Smooth muscle cell (in vitro differentiated cells): ENCODE results near the gene ACOT12. TPM values are rescaled to one million over a fixed set of nuclear protein-coding genes. Genes with fewer than 3 reads are reported as not detected.

Source experiments
- DNase-seq: peaks from one replicate; lab custom pipeline; 2025; ENCODE audit not compliant: unreplicated experiment; lab: John Stamatoyannopoulos, UW
- H2AFZ ChIP-seq: fragments of 200-600 bp; sonication (generic); 2 replicates; pipeline ENCODE4 v1.6.0; 2016; ENCODE audit warnings: antibody characterized with exemption, low read depth, mild to moderate bottlenecking
- H3F3A ChIP-seq: fragments of 200-600 bp; sonication (generic); 2 replicates; pipeline ENCODE4 v1.6.0; 2017; ENCODE audit warnings: antibody characterized with exemption, low read depth
- H3K27ac ChIP-seq: fragments of 200-600 bp; sonication (generic); 2 replicates; pipeline ENCODE4 v1.5.1; 2016; ENCODE audit warnings: low read depth, mild to moderate bottlenecking
- H3K27me3 ChIP-seq: fragments of 200-600 bp; sonication (generic); 2 replicates; pipeline ENCODE4 v1.6.1; 2016; ENCODE audit warnings: low read depth, mild to moderate bottlenecking
- H3K36me3 ChIP-seq: fragments of 200-600 bp; sonication (generic); 2 replicates; pipeline ENCODE4 v1.5.1; 2016; ENCODE audit warnings: low read depth
- H3K4me1 ChIP-seq: fragments of 200-600 bp; sonication (generic); 2 replicates; pipeline ENCODE4 v1.5.1; 2016; ENCODE audit warnings: low read depth
- H3K4me2 ChIP-seq: fragments of 200-600 bp; sonication (generic); 2 replicates; pipeline ENCODE4 v1.6.0; 2016; ENCODE audit warnings: mild to moderate bottlenecking
- H3K4me3 ChIP-seq: fragments of 200-600 bp; sonication (generic); 2 replicates; pipeline ENCODE4 v1.5.1; 2016; ENCODE audit warnings: mild to moderate bottlenecking
- H3K79me2 ChIP-seq: fragments of 200-600 bp; sonication (generic); 2 replicates; pipeline ENCODE4 v1.6.0; 2016; ENCODE audit warnings: low read depth, mild to moderate bottlenecking
- H3K9ac ChIP-seq: fragments of 200-600 bp; sonication (generic); 2 replicates; pipeline ENCODE4 v1.6.0; 2016; ENCODE audit warnings: low read depth
- H3K9me3 ChIP-seq: fragments of 200-600 bp; sonication (generic); replicated peaks from 2 replicates; pipeline ENCODE4 v1.5.1; 2016; ENCODE audit warnings: low read depth
- H4K20me1 ChIP-seq: fragments of 200-600 bp; sonication (generic); 2 replicates; pipeline ENCODE4 v1.6.0; 2016; ENCODE audit warnings: low read depth
- WGBS: methylation state at CpG from one replicate; pipeline ENCODE4 v1.1.7; 2016; ENCODE audit warnings: low lambda C conversion rate; 5-methylcytosine and 5-hydroxymethylcytosine counted together
- polyA plus RNA-seq: library from polyadenylated mRNA; unstranded; fragments of >200 nt; fragmentation: Nextera tagmentation; extraction: Ambion mirVana; gene quantifications from 2 replicates; pipeline ENCODE4 v1.2.1, GENCODE V29; 2016
- total RNA-seq: library from RNA; depleted of rRNA; stranded (reverse); fragments of >200 nt; gene quantifications from 2 replicates; pipeline ENCODE4 v1.2.3, GENCODE V29; 2014
- TF ChIP-seq, protein P1 (sequence below): fragments of 200-600 bp; sonication (generic); IDR thresholded peaks from 2 replicates; pipeline ENCODE4 v1.5.1; 2017; ENCODE audit warnings: borderline replicate concordance, mild to moderate bottlenecking, antibody characterized with exemption; ENCODE audit not compliant: insufficient read depth, poor library complexity, severe bottlenecking

The ACOT12 gene
- total and polyA plus RNA-seq, 2 experiments from 2014 or later, result not detected

DNA sequence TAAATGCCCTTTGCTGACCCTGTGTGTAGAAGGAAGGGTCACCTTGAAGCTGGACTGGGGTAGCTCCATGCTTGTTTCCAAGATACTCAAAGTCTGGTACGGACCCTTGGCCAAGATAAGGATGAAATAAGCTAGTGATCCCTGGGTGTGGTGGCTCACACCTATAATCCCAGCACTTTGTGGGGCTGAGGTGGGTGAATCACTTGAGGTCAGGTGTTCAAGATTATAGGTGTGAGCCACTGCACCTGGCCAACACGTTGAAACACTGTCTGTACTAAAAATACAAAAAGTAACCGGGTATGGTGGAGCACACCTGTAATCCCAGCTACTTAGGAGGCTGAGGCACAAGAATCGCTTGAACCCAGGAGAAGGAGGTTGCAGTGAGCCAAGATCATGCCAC, 33.3 kb downstream of the ACOT12 start:
- no peak overlapping the region for H2AFZ ChIP-seq
- H3K9ac ChIP-seq, result no peak overlapping the region
- 91% methylated on average over 4 of the region's 4 CpGs for WGBS
- H3K4me1 ChIP-seq, result peaks cover 3% of the 10 kb centered on the region
- no peak overlapping the region for H3K27ac ChIP-seq
- no peak overlapping the region for H3K4me3 ChIP-seq
- H3K36me3 ChIP-seq, result no peaks in the 10 kb centered on the region
- TF ChIP-seq, protein P1, sequence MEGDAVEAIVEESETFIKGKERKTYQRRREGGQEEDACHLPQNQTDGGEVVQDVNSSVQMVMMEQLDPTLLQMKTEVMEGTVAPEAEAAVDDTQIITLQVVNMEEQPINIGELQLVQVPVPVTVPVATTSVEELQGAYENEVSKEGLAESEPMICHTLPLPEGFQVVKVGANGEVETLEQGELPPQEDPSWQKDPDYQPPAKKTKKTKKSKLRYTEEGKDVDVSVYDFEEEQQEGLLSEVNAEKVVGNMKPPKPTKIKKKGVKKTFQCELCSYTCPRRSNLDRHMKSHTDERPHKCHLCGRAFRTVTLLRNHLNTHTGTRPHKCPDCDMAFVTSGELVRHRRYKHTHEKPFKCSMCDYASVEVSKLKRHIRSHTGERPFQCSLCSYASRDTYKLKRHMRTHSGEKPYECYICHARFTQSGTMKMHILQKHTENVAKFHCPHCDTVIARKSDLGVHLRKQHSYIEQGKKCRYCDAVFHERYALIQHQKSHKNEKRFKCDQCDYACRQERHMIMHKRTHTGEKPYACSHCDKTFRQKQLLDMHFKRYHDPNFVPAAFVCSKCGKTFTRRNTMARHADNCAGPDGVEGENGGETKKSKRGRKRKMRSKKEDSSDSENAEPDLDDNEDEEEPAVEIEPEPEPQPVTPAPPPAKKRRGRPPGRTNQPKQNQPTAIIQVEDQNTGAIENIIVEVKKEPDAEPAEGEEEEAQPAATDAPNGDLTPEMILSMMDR, result no peak
- H3K9me3 ChIP-seq, result no peaks in the 10 kb centered on the region
- no peaks in the 10 kb centered on the region for H4K20me1 ChIP-seq
- no peak overlapping the region for H3K4me2 ChIP-seq
- H3F3A ChIP-seq, result no peaks in the 10 kb centered on the region
- no peak for DNase-seq
- no peaks in the 10 kb centered on the region for H3K27me3 ChIP-seq
- H3K79me2 ChIP-seq, result no peaks in the 10 kb centered on the region

DNA sequence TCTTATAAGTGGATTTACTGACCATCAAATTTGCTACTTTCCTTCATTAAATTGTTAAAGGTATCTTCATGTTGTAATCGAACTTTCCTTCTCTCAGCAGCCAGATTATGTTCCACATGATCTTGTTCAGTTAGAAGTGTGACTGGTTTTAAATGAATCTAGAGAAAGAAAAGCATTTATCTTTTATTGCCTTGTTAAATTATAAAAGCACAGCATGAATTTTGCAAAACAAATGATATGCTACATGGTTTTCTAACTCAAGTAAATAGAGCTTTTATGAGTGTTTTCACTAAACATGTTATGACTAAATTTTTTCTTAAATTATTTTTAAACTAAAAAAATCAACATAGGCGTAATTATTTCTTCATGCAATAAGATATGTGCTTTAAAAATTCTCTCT, 34.1 kb downstream of the ACOT12 start:
- no peaks in the 10 kb centered on the region for H3K27me3 ChIP-seq
- no peak overlapping the region for H3K27ac ChIP-seq
- DNase-seq, result no peak
- 89% methylated on average over 2 of the region's 2 CpGs for WGBS
- TF ChIP-seq, protein P1, result no peak
- no peaks in the 10 kb centered on the region for H3K79me2 ChIP-seq
- no peaks in the 10 kb centered on the region for H3K9me3 ChIP-seq
- H4K20me1 ChIP-seq, result no peaks in the 10 kb centered on the region
- H2AFZ ChIP-seq, result no peak overlapping the region
- no peak overlapping the region for H3K9ac ChIP-seq
- H3K36me3 ChIP-seq, result no peaks in the 10 kb centered on the region
- H3K4me1 ChIP-seq, result peaks cover 3% of the 10 kb centered on the region
- no peaks in the 10 kb centered on the region for H3F3A ChIP-seq
- no peak overlapping the region for H3K4me3 ChIP-seq
- H3K4me2 ChIP-seq, result no peak overlapping the region

DNA sequence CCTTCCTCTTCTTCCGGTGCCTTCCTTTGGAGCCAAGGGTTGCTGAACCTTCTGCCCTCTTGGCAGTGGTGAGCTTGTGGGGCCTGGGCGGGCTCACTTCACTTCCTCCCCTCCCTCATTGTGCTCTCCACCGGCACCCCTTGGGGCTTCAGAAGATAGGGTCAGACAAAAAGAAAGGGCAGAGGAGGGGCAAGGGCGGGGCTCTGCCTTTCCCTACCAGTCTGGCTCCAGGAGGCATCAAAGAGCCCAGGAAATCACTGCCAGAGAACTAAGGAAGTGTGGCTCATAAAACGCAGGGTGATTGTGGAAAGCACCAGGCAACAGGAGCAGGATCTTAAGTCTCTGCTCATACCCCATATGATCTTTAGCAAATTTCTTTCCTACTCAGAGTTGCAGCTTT, 34.8 kb downstream of the ACOT12 start:
- TF ChIP-seq, protein P1, result no peak
- H3K36me3 ChIP-seq, result no peaks in the 10 kb centered on the region
- H3F3A ChIP-seq, result no peaks in the 10 kb centered on the region
- WGBS, result 51% methylated on average over 5 of the region's 5 CpGs
- H3K27me3 ChIP-seq, result no peaks in the 10 kb centered on the region
- no peak overlapping the region for H3K4me3 ChIP-seq
- H3K4me2 ChIP-seq, result no peak overlapping the region
- H3K9me3 ChIP-seq, result no peaks in the 10 kb centered on the region
- H3K4me1 ChIP-seq, result peaks cover 3% of the 10 kb centered on the region
- no peaks in the 10 kb centered on the region for H4K20me1 ChIP-seq
- H2AFZ ChIP-seq, result no peak overlapping the region
- no peak overlapping the region for H3K27ac ChIP-seq
- no peak for DNase-seq
- no peaks in the 10 kb centered on the region for H3K79me2 ChIP-seq
- no peak overlapping the region for H3K9ac ChIP-seq
